Kidney capillary endothelial cell (primary cell): ENCODE measurements around the gene L3MBTL4.

Source experiments
- DNase-seq: peaks from one replicate; pipeline ENCODE4 v3.0.0-alpha.2; 2018; ENCODE audit warnings: low spot score

L3MBTL4 gene

GRCh38 chr18:6023551-6023950 is 391.2 kb downstream of the L3MBTL4 start:
- DNase-seq = no peak

GRCh38 chr18:6022845-6023244 is 391.9 kb downstream of the L3MBTL4 start:
- DNase-seq = no peak

GRCh38 chr18:6022074-6022444 is 392.7 kb downstream of the L3MBTL4 start:
- DNase-seq = no peak

- DNase-seq = no peak
Measured at GRCh38 chr18:6021306-6022073, 393.2 kb downstream of the L3MBTL4 start.

GRCh38 chr18:6018671-6019070 is 396.0 kb downstream of the L3MBTL4 start:
- no peak for DNase-seq

- no peak for DNase-seq
Measured at GRCh38 chr18:6017171-6017570, 397.5 kb downstream of the L3MBTL4 start.

GRCh38 chr18:6015364-6015763 is 399.3 kb downstream of the L3MBTL4 start:
- DNase-seq = no peak

- DNase-seq = no peak
Measured at GRCh38 chr18:6013171-6013810, 401.4 kb downstream of the L3MBTL4 start.

- DNase-seq = no peak
Measured at GRCh38 chr18:6010921-6011320, 403.8 kb downstream of the L3MBTL4 start.

- DNase-seq = no peak
Measured at GRCh38 chr18:6010284-6010683, 404.4 kb downstream of the L3MBTL4 start.

- DNase-seq = no peak
Measured at GRCh38 chr18:6009756-6010155, 405.0 kb downstream of the L3MBTL4 start.

GRCh38 chr18:6004683-6005082 is 410.0 kb downstream of the L3MBTL4 start:
- no peak for DNase-seq

GRCh38 chr18:6004119-6004518 is 410.6 kb downstream of the L3MBTL4 start:
- DNase-seq = no peak

- DNase-seq = no peak
Measured at GRCh38 chr18:6001867-6002266, 412.8 kb downstream of the L3MBTL4 start.

GRCh38 chr18:5998907-5999306 is 415.8 kb downstream of the L3MBTL4 start:
- no peak for DNase-seq

- no peak for DNase-seq
Measured at GRCh38 chr18:5998166-5998881, 416.4 kb downstream of the L3MBTL4 start.

GRCh38 chr18:5997361-5997760 is 417.4 kb downstream of the L3MBTL4 start:
- DNase-seq = no peak

- DNase-seq = no peak
Measured at GRCh38 chr18:5995626-5996025, 419.1 kb downstream of the L3MBTL4 start.

- no peak for DNase-seq
Measured at GRCh38 chr18:5993938-5994337, 420.8 kb downstream of the L3MBTL4 start.

- DNase-seq = no peak
Measured at GRCh38 chr18:5992381-5992780, 422.3 kb downstream of the L3MBTL4 start.

GRCh38 chr18:5987249-5987648 is 427.5 kb downstream of the L3MBTL4 start:
- no peak for DNase-seq

GRCh38 chr18:5986257-5986931 is 428.3 kb downstream of the L3MBTL4 start:
- DNase-seq = no peak

GRCh38 chr18:5984245-5984644 is 430.5 kb downstream of the L3MBTL4 start:
- DNase-seq = no peak
